Neural cell (in vitro differentiated cells): ENCODE measurements around the gene XK. TPM values are rescaled to one million over a fixed set of nuclear protein-coding genes. Genes with fewer than 3 reads are reported as not detected.

ENCODE experiments used
- H2AFZ ChIP-seq: fragments of 200-600, 300-800 bp; sonication (generic), shearing (Covaris generic); 2 replicates; pipeline ENCODE4 v1.6.0; 2014; ENCODE audit warnings: low read depth, mild to moderate bottlenecking, antibody characterized with exemption, low read length, moderate library complexity
- H3F3A ChIP-seq: fragments of 200-600 bp; shearing (Covaris generic); 2 replicates; pipeline ENCODE4 v1.6.1; 2016; ENCODE audit warnings: mild to moderate bottlenecking, moderate library complexity, mixed read lengths, antibody characterized with exemption, low read length; ENCODE audit not compliant: insufficient read depth, poor library complexity, severe bottlenecking
- H3K27ac ChIP-seq: fragments of 200-600, 300-800 bp; sonication (generic), shearing (Covaris generic); 2 replicates; pipeline ENCODE4 v1.5.1; 2014; ENCODE audit warnings: mild to moderate bottlenecking, low read length, moderate library complexity
- H3K27me3 ChIP-seq: fragments of 300-800, 200-600 bp; sonication (generic), shearing (Covaris generic); 2 replicates; pipeline ENCODE4 v1.6.0; 2014; ENCODE audit warnings: mild to moderate bottlenecking, low read depth, low read length, moderate library complexity; ENCODE audit not compliant: insufficient read depth
- H3K36me3 ChIP-seq: fragments of 300-800, 200-600 bp; sonication (generic), shearing (Covaris generic); 2 replicates; pipeline ENCODE4 v1.5.1; 2014; ENCODE audit warnings: mild to moderate bottlenecking, antibody characterized with exemption, low read length, moderate library complexity; ENCODE audit not compliant: insufficient read depth
- H3K4me2 ChIP-seq: fragments of 300-800, 200-600 bp; sonication (generic), shearing (Covaris generic); 2 replicates; pipeline ENCODE4 v1.6.0; 2014; ENCODE audit warnings: mild to moderate bottlenecking, low read length
- H3K4me3 ChIP-seq: fragments of 300-800, 200-600 bp; sonication (generic), shearing (Covaris generic); 2 replicates; pipeline ENCODE4 v1.5.1; 2014; ENCODE audit warnings: mild to moderate bottlenecking, low read length, moderate library complexity
- H3K79me2 ChIP-seq: fragments of 200-600 bp; shearing (Covaris generic); replicated peaks from 2 replicates; pipeline ENCODE4 v1.6.0; 2014; ENCODE audit warnings: mild to moderate bottlenecking, low read length, moderate library complexity; ENCODE audit not compliant: insufficient read depth
- H3K9ac ChIP-seq: fragments of 300-800, 200-600 bp; sonication (generic), shearing (Covaris generic); 2 replicates; pipeline ENCODE4 v1.6.1; 2016; ENCODE audit warnings: mild to moderate bottlenecking, low read length, mixed read lengths
- H3K9me2 ChIP-seq: fragments of 200-600 bp; shearing (Covaris generic); 2 replicates; pipeline ENCODE4 v1.6.1; 2016; ENCODE audit warnings: mild to moderate bottlenecking, low read length, mixed read lengths; ENCODE audit not compliant: insufficient read depth
- H3K9me3 ChIP-seq: fragments of 200-600, 300-800 bp; sonication (generic), shearing (Covaris generic); 2 replicates; pipeline ENCODE4 v1.6.1; 2016; ENCODE audit warnings: mild to moderate bottlenecking, mixed run types, low read length, moderate library complexity, mixed read lengths
- H4K20me1 ChIP-seq: fragments of 200-600 bp; shearing (Covaris generic); 2 replicates; pipeline ENCODE4 v1.6.1; 2016; ENCODE audit warnings: mild to moderate bottlenecking, mixed run types; ENCODE audit not compliant: insufficient read depth
- CTCF ChIP-seq: fragments of 450-650 bp; IDR thresholded peaks from 2 replicates; pipeline ENCODE4 v1.5.1; 2014; ENCODE audit warnings: antibody characterized with exemption, mild to moderate bottlenecking, moderate library complexity; ENCODE audit not compliant: poor library complexity, severe bottlenecking
- EP300 ChIP-seq: fragments of 450-650 bp; conservative IDR thresholded peaks from 2 replicates; pipeline ENCODE4 v1.6.1; 2014; ENCODE audit warnings: antibody characterized with exemption, mild to moderate bottlenecking, moderate library complexity; ENCODE audit not compliant: poor library complexity, severe bottlenecking
- EZH2 ChIP-seq: fragments of 200-600, 300-800 bp; shearing (Covaris generic), sonication (generic); IDR thresholded peaks from 2 replicates; pipeline ENCODE4 v1.6.1; 2014; ENCODE audit warnings: antibody characterized with exemption, low read length, borderline replicate concordance, mild to moderate bottlenecking; ENCODE audit not compliant: insufficient read depth, poor library complexity, severe bottlenecking
- MXI1 ChIP-seq: fragments of 450-650 bp; conservative IDR thresholded peaks from 2 replicates; pipeline ENCODE4 v1.6.1; 2014; ENCODE audit warnings: antibody characterized with exemption, mild to moderate bottlenecking; ENCODE audit not compliant: poor library complexity, severe bottlenecking
- POLR2AphosphoS5 ChIP-seq: IDR thresholded peaks from 2 replicates; pipeline ENCODE4 v1.6.1; 2012
- RAD21 ChIP-seq: fragments of 450-650 bp; conservative IDR thresholded peaks from 2 replicates; pipeline ENCODE4 v1.6.1; 2014; ENCODE audit warnings: antibody characterized with exemption, mild to moderate bottlenecking, moderate library complexity
- REST ChIP-seq: IDR thresholded peaks from 2 replicates; pipeline ENCODE4 v1.6.1; 2012; ENCODE audit warnings: borderline replicate concordance
- SMC3 ChIP-seq: fragments of 450-650 bp; conservative IDR thresholded peaks from 2 replicates; pipeline ENCODE4 v1.6.1; 2014; ENCODE audit warnings: antibody characterized with exemption, mild to moderate bottlenecking, moderate library complexity; ENCODE audit not compliant: poor library complexity
- TAF1 ChIP-seq: IDR thresholded peaks from 2 replicates; pipeline ENCODE4 v1.6.1; 2012; ENCODE audit warnings: low read depth
- polyA plus RNA-seq: library from polyadenylated mRNA; depleted of rRNA; stranded (reverse); fragments of >200 nt; gene quantifications from 2 replicates; pipeline ENCODE4 v1.2.3, GENCODE V29; 2014

Gene XK
- polyA plus RNA-seq, 1 donor from 2014 or later: 1.8 TPM

GRCh38 chrX:37745835-37746217 is 60.2 kb downstream of the XK start:
- Histone ChIP-seq H3K36me3 (no peaks in the 10 kb centered on the region), H3K9me3 (no peaks in the 10 kb centered on the region), H3K4me2 (no peak overlapping the region), H3K4me3 (no peak overlapping the region), H4K20me1 (no peaks in the 10 kb centered on the region), H3F3A (no peaks in the 10 kb centered on the region), H3K27ac (no peak overlapping the region), H2AFZ (no peak overlapping the region), H3K9me2 (no peaks in the 10 kb centered on the region), H3K9ac (no peak overlapping the region), H3K27me3 (no peaks in the 10 kb centered on the region), H3K79me2 (no peaks in the 10 kb centered on the region)
- TF ChIP-seq POLR2AphosphoS5: no peak
- TF ChIP-seq REST: no peak
- TF ChIP-seq EZH2: no peak
- TF ChIP-seq SMC3: no peak
- no peak for TF ChIP-seq TAF1
- TF ChIP-seq CTCF: no peak
- no peak for TF ChIP-seq MXI1
- no peak for TF ChIP-seq EP300
- TF ChIP-seq RAD21: no peak

- TF ChIP-seq REST (no peak), SMC3 (no peak), RAD21 (no peak), CTCF (no peak), EZH2 (no peak), MXI1 (no peak), TAF1 (no peak), EP300 (no peak), POLR2AphosphoS5 (no peak)
- no peak overlapping the region for H3K9ac ChIP-seq
Measured at GRCh38 chrX:37746218-37746941, 60.8 kb downstream of the XK start.

More at GRCh38 chrX:37746218-37746941, 60.8 kb downstream of the XK start:
- no peak overlapping the region for H3K4me2 ChIP-seq
- H3K9me3 ChIP-seq: no peaks in the 10 kb centered on the region
- H3K4me3 ChIP-seq: no peak overlapping the region
- no peaks in the 10 kb centered on the region for H3K27me3 ChIP-seq
- no peaks in the 10 kb centered on the region for H3K79me2 ChIP-seq
- H2AFZ ChIP-seq: no peak overlapping the region
- H3K36me3 ChIP-seq: no peaks in the 10 kb centered on the region
- no peaks in the 10 kb centered on the region for H3F3A ChIP-seq
- no peaks in the 10 kb centered on the region for H4K20me1 ChIP-seq
- no peak overlapping the region for H3K27ac ChIP-seq
- H3K9me2 ChIP-seq: no peaks in the 10 kb centered on the region
